ENCODE data around the gene PILRA.

DNA sequence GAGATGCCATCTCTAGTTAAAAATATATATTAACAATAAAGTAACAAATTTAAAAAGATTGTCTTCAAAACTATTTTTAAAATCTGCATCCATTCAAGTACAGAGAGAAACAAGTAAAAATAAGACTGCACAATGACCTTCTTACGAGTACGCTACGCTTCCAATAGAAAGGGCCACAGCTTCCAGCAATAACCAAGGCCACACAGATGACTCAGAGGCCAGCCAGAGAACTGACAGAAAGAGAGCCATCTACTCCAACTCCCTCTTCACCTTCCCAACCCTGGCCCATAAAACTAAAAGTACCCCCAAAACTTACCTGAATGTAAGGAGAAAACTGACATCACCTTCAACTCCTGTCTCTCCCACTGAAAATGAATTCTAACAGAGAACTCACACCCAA, 26.8 kb downstream of the PILRA start:
- TF ChIP-seq, protein P1, sequence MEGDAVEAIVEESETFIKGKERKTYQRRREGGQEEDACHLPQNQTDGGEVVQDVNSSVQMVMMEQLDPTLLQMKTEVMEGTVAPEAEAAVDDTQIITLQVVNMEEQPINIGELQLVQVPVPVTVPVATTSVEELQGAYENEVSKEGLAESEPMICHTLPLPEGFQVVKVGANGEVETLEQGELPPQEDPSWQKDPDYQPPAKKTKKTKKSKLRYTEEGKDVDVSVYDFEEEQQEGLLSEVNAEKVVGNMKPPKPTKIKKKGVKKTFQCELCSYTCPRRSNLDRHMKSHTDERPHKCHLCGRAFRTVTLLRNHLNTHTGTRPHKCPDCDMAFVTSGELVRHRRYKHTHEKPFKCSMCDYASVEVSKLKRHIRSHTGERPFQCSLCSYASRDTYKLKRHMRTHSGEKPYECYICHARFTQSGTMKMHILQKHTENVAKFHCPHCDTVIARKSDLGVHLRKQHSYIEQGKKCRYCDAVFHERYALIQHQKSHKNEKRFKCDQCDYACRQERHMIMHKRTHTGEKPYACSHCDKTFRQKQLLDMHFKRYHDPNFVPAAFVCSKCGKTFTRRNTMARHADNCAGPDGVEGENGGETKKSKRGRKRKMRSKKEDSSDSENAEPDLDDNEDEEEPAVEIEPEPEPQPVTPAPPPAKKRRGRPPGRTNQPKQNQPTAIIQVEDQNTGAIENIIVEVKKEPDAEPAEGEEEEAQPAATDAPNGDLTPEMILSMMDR (IDR thresholded peaks at IDR 0.05) = no peak
- TF ChIP-seq POLR2A (IDR thresholded peaks at IDR 0.05) (no peak), POLR2AphosphoS5 (IDR thresholded peaks at IDR 0.05) (no peak), EP300 (IDR thresholded peaks at IDR 0.05) (no peak)

All from suprapubic skin (tissue), 4 donors.